HG02852 (cell line): ENCODE data around the gene CISTR.
A peak's percentile ranks its signal among the peaks of the same experiment; 100 is the strongest.

Source experiments
- ATAC-seq: cut with Tn5 transposase; IDR thresholded peaks from one replicate; pipeline ENCODE4 v1.9.1; 2021; ENCODE audit warnings: mild to moderate bottlenecking, moderate library complexity; ENCODE audit not compliant: unreplicated experiment

CISTR gene

DNA sequence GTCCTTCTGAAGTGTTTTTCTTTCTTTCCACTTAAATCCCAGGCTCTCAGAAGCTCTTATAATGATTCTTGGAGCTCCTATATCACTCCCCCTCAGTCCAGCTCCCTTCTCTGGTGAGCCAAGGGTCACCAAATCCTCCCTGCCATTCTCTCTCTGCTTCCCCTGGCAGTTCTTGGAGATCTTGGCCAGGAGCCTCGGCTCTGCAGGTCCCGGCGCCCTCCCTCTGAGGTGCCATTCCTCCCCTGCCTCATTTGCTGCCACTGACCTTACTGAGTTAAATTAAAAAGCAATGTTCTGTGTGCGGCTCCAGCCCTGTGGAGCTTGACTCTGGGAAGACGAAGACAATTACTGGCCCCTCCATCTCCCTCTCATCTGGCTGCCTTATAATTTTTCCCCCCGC is 7.0 kb downstream of the CISTR start:
- no peak for ATAC-seq

DNA sequence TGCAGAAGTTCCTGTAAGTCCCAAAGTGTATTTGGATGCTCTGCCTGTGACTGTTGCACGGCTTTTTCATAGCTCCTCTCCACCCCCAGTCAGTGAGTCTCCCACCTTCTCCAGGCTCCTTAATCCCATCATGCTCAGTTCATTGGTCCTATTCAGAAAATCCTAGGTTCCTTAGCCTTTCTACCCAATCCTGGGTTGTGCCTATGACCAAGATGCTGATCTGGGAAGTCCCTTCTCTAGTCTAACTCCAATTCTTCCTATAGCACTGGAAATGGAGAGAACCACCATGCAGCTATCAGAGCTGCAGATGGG is 7.7 kb downstream of the CISTR start:
- ATAC-seq = no peak

GRCh38 chr12:53743266-53744129 is 8.3 kb downstream of the CISTR start:
- peak; percentile 56 for ATAC-seq

- no peak for ATAC-seq
Measured at GRCh38 chr12:53740130-53740491, 11.7 kb downstream of the CISTR start.

DNA sequence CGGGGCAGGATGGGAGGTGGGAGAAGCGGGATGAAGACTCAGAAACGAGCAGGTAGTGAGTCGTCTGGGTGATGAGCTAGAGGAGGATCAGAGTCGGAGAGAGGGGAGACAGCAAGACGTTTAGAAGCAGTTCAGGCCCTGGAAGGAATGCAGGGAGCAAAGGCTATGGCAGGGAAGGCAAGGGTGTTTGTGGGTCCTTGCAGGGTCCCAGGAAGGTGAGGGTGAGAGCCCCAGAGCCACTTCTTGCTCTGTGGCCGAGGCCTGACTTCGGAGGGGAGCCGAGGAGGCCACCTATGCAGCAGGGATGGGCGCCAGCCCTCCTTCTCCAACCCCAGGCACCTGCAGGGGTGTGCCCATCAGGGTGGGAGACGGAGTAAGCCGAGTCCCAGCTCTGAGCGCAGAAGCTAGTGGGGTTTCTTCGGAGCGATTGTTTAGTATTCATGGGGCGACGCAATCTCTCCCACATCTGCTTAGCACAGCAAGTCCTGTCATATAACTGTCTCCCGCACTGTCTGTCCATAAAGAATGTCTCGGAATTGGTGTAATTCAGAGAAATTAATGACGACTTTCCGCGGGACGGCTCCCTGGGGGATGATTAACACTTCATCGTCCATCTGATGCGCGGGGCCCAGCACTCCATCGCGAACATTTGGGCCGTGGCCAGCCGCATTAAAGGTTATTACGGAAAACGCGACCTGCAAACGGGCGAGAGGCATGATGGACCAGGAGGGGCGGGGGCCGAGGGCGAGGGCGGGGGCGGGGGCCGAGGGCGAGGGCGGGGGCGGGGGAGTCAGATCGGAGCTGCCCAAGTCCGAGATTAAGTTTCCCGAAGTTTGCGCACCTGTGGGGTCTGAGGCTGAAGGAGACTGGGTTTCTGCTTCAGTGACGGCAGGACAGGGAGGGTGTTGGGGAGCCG is 12.3 kb downstream of the CISTR start:
- no peak for ATAC-seq

DNA sequence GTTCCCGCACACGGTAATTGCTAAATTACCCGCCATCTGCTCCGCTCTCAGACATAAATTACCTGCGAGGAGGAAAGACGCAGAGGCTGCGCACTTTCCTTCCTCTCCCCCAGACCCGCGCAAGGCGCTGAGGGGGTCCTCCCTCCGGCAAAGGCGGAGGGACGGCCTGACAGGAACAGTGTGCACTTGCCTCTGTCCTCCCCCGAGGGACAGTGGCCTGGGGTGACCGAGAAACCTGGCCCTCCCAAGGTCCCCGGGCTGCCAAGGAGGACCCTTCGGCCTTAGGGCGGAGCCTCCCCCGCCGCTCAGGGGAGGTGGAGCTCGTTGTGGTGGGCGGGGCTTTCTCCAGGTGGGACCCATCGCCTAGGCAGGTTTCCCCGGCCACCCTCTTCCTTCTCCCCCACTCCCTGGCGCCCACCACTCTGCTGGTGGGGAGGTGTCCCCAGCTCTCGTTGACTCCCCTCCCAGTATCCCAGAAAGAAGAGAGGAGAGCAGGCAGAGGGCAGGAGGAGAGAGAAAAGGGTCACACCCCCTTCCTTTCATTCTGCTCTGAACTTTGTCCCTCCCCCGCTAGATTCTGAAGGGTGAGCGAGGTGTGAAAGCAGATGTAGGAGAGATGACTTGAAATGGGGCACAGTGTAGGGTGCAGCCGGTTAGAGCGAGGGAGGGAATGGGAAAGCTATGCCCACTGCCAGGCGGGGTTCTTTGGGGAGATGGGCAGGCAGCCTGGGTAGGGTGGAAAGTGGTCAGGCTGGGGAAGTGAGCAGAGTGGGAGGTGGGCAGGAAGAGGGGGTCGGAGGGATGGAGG is 13.2 kb downstream of the CISTR start:
- no peak for ATAC-seq

DNA sequence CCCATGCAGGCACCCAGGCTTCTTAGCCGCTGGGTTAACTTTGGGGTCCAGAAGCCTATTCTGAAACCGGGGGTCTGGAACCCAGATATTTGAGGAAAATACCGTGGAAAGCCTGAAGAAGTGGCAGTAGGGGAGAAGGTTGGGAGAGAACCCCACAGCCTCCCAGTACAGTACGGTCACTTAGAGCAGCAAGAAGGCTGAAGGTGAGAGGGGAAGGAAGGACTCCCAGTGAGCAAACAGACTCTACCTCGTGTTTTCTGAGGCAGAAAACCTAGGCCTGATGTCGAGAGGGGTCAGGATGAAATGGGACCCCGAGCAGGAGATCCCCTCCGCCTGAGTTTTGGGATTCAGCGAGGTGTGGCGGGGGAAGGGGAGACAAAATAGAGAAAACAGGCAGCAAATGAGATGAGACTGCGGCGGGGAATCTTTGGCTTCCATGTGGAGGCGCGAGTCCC is 13.8 kb downstream of the CISTR start:
- no peak for ATAC-seq

DNA sequence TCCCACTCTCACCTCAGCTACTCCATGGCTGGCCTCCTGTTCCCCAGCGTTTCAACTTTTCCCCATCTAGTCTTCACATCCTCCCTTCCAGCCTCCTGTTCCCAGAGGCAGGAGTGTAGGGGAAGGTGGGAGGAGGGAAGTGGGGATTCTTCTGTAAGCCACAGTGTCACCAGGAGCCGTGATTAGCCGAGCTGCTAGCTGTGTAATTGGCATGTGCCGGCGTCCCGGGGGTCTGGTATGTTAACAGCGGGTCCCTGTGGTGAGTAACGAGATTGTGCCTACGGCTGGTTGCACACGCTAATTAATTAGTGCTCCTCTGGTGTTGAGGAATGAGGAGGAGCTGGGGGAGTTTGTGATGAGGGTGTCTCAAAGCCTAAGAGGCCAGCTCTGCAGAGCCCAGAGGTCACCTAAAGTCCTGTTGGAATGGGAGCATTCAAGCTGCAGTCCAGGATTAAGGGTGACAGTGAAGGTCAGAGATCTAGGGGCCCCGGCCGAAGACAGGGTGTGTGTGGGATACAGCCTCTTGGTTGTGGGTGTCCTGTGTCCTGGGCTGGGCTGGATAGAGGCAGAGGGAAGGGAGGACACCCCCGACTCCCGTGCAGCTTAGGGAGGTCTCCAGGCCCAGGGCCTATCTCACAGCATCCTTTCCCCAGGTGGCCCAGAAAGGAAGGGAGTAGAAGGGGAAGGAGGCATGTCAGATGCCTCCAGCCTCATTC is 14.5 kb downstream of the CISTR start:
- no peak for ATAC-seq

DNA sequence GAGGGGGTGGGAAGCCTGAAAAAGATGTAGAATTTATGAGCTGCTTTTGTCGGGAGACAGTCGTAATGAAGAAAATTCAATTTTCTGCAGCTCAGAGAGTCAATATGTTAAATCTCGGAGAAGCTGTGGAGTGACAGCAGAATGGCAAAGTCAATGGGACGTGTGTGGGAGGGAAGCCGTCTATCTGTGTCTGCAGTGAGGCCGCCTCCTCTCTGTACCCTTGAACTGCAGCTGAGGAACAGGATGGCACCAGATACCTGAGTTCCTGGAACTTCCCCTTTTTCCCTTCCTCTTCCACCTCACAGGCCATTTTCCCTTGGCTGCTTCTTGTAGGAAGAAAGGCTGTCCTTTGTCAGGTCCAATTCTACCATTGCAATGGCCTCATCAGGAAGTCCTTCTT is 15.2 kb downstream of the CISTR start:
- no peak for ATAC-seq

DNA sequence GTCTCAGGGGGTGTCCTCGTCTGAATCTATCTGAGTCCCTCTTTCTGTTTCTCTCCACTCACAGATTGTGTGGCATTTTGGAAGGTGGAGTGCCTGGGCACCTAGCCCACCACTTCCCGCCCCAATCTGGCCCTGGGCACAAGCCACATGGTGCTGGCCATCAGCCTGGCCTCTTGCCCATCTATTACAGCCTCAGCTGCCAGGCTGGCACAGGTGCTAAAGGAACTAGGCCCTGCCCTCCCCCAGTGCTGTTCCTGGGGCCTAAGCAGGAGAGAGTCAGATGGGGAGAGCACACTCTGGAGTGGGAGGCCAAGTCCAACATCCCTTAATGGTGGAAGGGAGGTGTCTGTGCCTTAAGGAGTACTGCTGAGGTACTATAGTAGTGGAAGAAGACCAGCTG is 16.2 kb downstream of the CISTR start:
- no peak for ATAC-seq

GRCh38 chr12:53734425-53734824 is 17.4 kb downstream of the CISTR start:
- ATAC-seq = no peak

DNA sequence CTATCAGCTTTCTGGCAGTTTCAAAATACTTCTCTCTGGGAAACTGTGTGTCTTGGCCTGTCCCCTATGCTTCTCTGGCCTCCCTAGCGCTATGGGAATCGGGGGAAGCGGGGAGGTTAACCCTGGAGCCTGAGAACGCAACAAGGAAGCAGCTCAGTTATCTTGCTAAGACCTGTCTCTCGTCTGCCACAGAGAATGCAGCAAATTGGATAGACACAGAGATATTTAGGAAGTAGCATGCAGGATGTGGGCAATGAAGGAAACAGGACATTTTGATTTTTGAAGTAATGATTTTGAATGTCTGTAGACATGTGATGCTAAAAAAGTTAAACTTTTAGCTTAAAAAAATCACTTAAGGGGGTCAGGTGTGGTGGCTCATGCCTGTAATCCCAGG is 18.0 kb downstream of the CISTR start:
- ATAC-seq = no peak

DNA sequence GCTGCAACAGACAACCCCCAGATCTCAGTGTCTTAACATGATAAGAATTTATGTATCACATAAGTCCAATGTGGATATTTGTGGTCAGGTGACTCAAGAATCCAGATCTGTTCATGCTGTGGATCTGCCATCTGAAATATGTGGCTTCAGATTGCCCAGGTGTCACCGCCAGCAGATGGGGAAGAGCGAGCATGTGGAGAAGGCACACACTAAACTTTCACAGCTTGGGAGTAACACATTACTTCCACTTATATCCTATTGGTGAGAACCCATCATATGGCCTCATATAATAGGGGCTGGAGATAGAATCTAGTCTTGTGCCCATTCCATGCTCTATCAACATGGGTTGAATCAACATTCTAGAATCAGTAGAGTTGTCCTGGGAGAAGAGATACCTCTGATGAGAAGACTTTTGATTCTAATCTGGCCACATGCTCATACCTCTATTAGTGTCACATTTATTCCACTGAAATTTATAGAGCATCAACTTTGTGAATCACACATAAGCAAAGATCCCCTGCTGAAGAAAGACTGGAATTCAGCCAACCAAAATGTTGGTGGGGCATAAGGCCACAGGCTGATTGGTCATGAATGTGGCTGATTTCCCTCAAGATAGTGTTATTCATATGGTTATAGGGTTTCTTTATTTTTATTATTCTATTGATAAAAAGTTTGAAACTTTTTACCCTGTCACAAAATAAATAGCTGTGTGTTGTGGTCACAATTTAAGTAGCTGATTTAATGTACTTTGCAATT is 18.6 kb downstream of the CISTR start:
- no peak for ATAC-seq

- no peak for ATAC-seq
Measured at GRCh38 chr12:53729644-53730043, 22.1 kb downstream of the CISTR start.

GRCh38 chr12:53728206-53728605 is 23.6 kb downstream of the CISTR start:
- no peak for ATAC-seq

DNA sequence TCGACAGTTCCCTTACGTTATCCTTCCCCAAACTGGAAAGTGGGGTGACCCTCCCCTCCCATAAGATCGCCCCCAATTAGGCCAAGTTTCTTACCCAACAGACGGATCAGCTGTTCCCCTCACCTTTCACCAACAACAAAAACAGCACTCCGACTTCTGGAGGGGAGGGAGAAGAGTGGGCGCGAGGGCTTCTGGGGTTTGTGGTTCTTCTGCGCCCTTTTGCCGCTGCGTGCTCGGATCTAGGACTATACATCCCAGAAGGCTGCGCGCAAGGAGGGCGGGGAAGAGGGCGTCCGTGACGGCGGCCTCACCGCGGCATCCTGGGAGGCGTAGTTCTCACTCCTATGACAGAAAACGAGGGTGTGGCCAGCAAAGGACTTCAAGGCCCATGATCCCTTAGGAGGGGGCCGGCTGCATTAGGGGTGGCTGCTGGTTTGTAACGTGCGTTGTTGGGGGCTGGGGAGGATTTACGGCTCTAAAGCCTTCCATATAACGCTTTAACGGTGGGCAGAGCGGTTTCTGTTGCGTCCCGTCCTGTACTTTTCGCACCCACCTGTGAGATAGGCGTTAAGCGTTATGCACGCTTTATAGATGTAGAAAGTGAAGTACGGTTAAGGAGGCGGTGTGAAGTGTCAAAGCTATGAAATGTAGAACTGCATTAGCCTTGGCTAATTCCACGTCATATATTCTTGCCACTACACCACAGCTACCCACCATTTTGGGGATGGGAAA is 24.3 kb downstream of the CISTR start, which contains the start of gene CALCOCO1:
CALCOCO1 (minus strand) TSS at position 143 of the 732 bp plus-strand sequence. CDS start 2,210 bp downstream, outside the sequence.
- ATAC-seq = peak; percentile 97

GRCh38 chr12:53726946-53727309 is 24.9 kb downstream of the CISTR start:
- peak; percentile 1 for ATAC-seq

- no peak for ATAC-seq
Measured at GRCh38 chr12:53726341-53726740, 25.4 kb downstream of the CISTR start.

GRCh38 chr12:53725824-53726223 is 26.0 kb downstream of the CISTR start:
- no peak for ATAC-seq
